GM12878 (cell line): ENCODE data around the gene SLCO2A1. TPM values are rescaled to one million over a fixed set of nuclear protein-coding genes. Genes with fewer than 3 reads are reported as not detected.

Source experiments
- ATAC-seq: fragments of 200-7000 bp; cut with Tn5 transposase; 3 replicates; pipeline ENCODE4 v1.9.1; 2020; ENCODE audit warnings: mild to moderate bottlenecking, moderate library complexity
- BruUV-seq: library from RNA; stranded (reverse); fragments of 400-500 nt; replicated peaks from 2 replicates; lab custom pipeline; 2021; lab: Mats Ljungman, UMichigan
- CTCF ChIA-PET: fragments of 300-600 bp; sonication (Branson Sonifier 250); formaldehyde crosslinking; extraction: SDS; loops from one replicate; lab custom pipeline; 2021; ENCODE audit warnings: inconsistent platforms; lab: Yijun Ruan, JAX
- POLR2A ChIA-PET: fragments of 350-600 bp; formaldehyde crosslinking; extraction: SDS; loops from one replicate; lab custom pipeline; 2021; ENCODE audit warnings: inconsistent platforms; lab: Charles Lee
- RAD21 ChIA-PET: fragments of 300-600 bp; sonication (Branson Sonifier 250); formaldehyde crosslinking; loops from one replicate; lab custom pipeline; 2023; ENCODE audit warnings: antibody characterized with exemption; ENCODE audit not compliant: unreplicated experiment; lab: Charles Lee
- SMC1A ChIA-PET: fragments of 300-600 bp; sonication (Branson Sonifier 250); formaldehyde crosslinking; loops from one replicate; lab custom pipeline; 2023; ENCODE audit not compliant: unreplicated experiment, uncharacterized antibody; lab: Charles Lee
- DNase-seq: peaks from one replicate; pipeline ENCODE4 v3.0.0-alpha.2; 2011; ENCODE audit warnings: low read depth, low spot score
- FAIRE-seq: peaks from 3 replicates; lab custom pipeline; 2011; peaks lifted over from hg19 to GRCh38; lab: Jason Lieb, UNC
- H2AFZ ChIP-seq: 2 replicates; pipeline ENCODE4 v1.6.0; 2011; ENCODE audit warnings: low read depth, low read length, control low read depth; ENCODE audit not compliant: control insufficient read depth
- H3K27ac ChIP-seq: 2 replicates; pipeline ENCODE4 v1.5.1; 2011; ENCODE audit warnings: control low read depth; ENCODE audit not compliant: control insufficient read depth, insufficient read depth
- H3K27me3 ChIP-seq, 2 experiments: replicated peaks in 1 of 2; 2 replicates each; pipeline versions ENCODE4 v1.6.0 to v1.6.1; 2011; ENCODE audit warnings: low read length in 1 of 2; ENCODE audit not compliant: control insufficient read depth in 2 of 2, insufficient read depth in 2 of 2
- H3K36me3 ChIP-seq, 2 experiments: 2 replicates each; pipeline ENCODE4 v1.5.1; 2011; ENCODE audit warnings: low read length in 1 of 2; ENCODE audit not compliant: control insufficient read depth in 2 of 2, insufficient read depth in 2 of 2
- H3K4me1 ChIP-seq: 2 replicates; pipeline ENCODE4 v1.6.1; 2011; ENCODE audit warnings: mild to moderate bottlenecking, low read length, moderate library complexity, mixed read lengths; ENCODE audit not compliant: control insufficient read depth, insufficient read depth
- H3K4me2 ChIP-seq: 2 replicates; pipeline ENCODE4 v1.6.0; 2011; ENCODE audit warnings: control low read depth; ENCODE audit not compliant: control insufficient read depth, insufficient read depth
- H3K4me3 ChIP-seq: fragments of 200-600 bp; sonication (generic); 2 replicates; pipeline ENCODE4 v1.5.1; 2016
- H3K79me2 ChIP-seq: 2 replicates; pipeline ENCODE4 v1.6.0; 2011; ENCODE audit warnings: low read length; ENCODE audit not compliant: control insufficient read depth, insufficient read depth
- H3K9ac ChIP-seq: 2 replicates; pipeline ENCODE4 v1.8.0; 2011; ENCODE audit warnings: low read length, control low read depth, mixed read lengths; ENCODE audit not compliant: control insufficient read depth, insufficient read depth
- H3K9me3 ChIP-seq: replicated peaks from 3 replicates; pipeline ENCODE4 v1.5.1; 2011; ENCODE audit warnings: mild to moderate bottlenecking, low read length; ENCODE audit not compliant: control insufficient read depth, insufficient read depth
- H4K20me1 ChIP-seq: 2 replicates; pipeline ENCODE4 v1.6.0; 2011; ENCODE audit not compliant: control insufficient read depth, insufficient read depth
- IKZF1 ChIP-seq: fragments of 450-650 bp; conservative IDR thresholded peaks from 2 replicates; pipeline ENCODE4 v1.6.1; 2017; ENCODE audit warnings: antibody characterized with exemption, mild to moderate bottlenecking
- WGBS: methylation state at CpG from one replicate; pipeline ENCODE4 v1.1.6; 2016; ENCODE audit warnings: low lambda C conversion rate; ENCODE audit not compliant: insufficient replicate concordance, insufficient coverage; ENCODE audit errors: missing lambda C conversion rate; 5-methylcytosine and 5-hydroxymethylcytosine counted together
- in situ Hi-C: fragments of 300-500 bp; cut with MboI; formaldehyde crosslinking; loops from 9 replicates; pipeline ENCODE4 v1.14.3; 2018; ENCODE audit warnings: mixed read lengths
- intact Hi-C: fragments of 100-400 bp; cut with micrococcal nuclease; formaldehyde crosslinking; loops from one replicate; pipeline ENCODE4 v1.14.2; 2022; ENCODE audit not compliant: unreplicated experiment
- polyA plus RNA-seq, 11 experiments: library from polyadenylated mRNA; depleted of rRNA in 4 of 11; unstranded in 6 of 11; stranded (reverse) in 5 of 11; fragments of >200 nt; fragmentation: Nextera tagmentation in 4 of 11; fragmentation: Illumina TruSeq in 1 of 11; extraction: Ambion mirVana in 4 of 11; extraction: Trizol in 1 of 11; gene quantifications; 1 replicate in 1 of 11; 2 replicates in 10 of 11; pipeline versions ENCODE4 v1.2.1 to v1.2.3, GENCODE V29; 2011 to 2016; ENCODE audit warnings: inconsistent platforms in 2 of 11, missing spikeins in 2 of 11, low read depth in 1 of 11
- total RNA-seq, 4 experiments: library from RNA; depleted of rRNA in 3 of 4; stranded (reverse); fragments of >200 nt in 3 of 4; fragmentation: Illumina TruSeq in 1 of 4; extraction: Trizol in 1 of 4; gene quantifications; 2 replicates each; pipeline versions ENCODE4 v1.2.1 to v1.2.3, GENCODE V29; 2013 to 2021
- TF ChIP-seq, protein P1 (sequence below): IDR thresholded peaks from 2 replicates; pipeline ENCODE4 v1.6.1; 2011; ENCODE audit warnings: borderline replicate concordance, low read depth, mild to moderate bottlenecking, moderate library complexity, low read length; ENCODE audit not compliant: insufficient read depth, poor library complexity, severe bottlenecking
- TF ChIP-seq, protein P2 (sequence below): fragments of 450-650 bp; formaldehyde crosslinking; IDR thresholded peaks from 2 replicates; pipeline ENCODE4 v1.4.0; 2022; ENCODE audit warnings: mild to moderate bottlenecking, moderate library complexity
- TF ChIP-seq, protein P3 (sequence below): IDR thresholded peaks from 2 replicates; pipeline ENCODE4 v1.6.1; 2012; ENCODE audit warnings: mild to moderate bottlenecking, low read depth, low read length
- TF ChIP-seq, protein P4 (sequence below), 3 experiments: IDR thresholded peaks in 2 of 3; conservative IDR thresholded peaks in 1 of 3; 2 replicates each; pipeline ENCODE4 v1.5.1; 2011; ENCODE audit warnings: low read depth in 3 of 3, low read length in 3 of 3, mild to moderate bottlenecking in 3 of 3, control low read depth in 2 of 3, moderate library complexity in 2 of 3, inconsistent platforms in 1 of 3, mixed read lengths in 1 of 3; ENCODE audit not compliant: control insufficient read depth in 2 of 3, insufficient read depth in 1 of 3; ENCODE audit errors: extremely low read depth in 1 of 3

The SLCO2A1 gene
- total and polyA plus RNA-seq, 10 of the 15 experiments (the other 5 are each of a cell fraction or from before 2014, with no cell fraction given) = 0.05 TPM; not detected in 9

DNA sequence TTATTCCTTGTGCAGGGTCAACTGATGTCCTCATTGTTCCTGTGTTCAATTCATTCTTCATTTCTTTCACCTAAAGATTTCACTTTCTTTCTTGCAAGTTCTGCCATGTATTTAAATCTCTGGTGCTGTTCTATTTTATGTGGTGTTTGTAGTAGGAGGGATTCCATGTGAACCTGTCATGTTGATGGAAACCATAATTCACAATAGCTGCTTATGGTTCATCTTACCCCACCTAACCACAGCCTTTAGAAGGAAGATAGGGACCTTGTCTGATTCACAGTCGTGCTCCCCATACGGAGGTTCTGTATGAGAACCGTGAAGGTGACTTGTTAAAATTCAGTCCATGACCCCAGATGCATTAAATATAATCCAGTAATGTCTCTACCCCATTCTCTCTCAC lies 21.9 kb downstream of the SLCO2A1 start:
- intact Hi-C loops = no loop called here
- Histone ChIP-seq H3K4me3 (no peak overlapping the region), H3K27ac (no peak overlapping the region), H3K9me3 (no peaks in the 10 kb centered on the region), H2AFZ (no peak overlapping the region), H3K36me3 (no peaks in the 10 kb centered on the region), H3K79me2 (no peaks in the 10 kb centered on the region)
- ChIA-PET POLR2A (no interaction called here), CTCF (no interaction called here), RAD21 (no interaction called here)
- DNase-seq (no peak), FAIRE-seq (no peak)
- in situ Hi-C loops = no loop called here
- WGBS = 3% methylated on average over 3 of the region's 3 CpGs
- TF ChIP-seq, protein P1, sequence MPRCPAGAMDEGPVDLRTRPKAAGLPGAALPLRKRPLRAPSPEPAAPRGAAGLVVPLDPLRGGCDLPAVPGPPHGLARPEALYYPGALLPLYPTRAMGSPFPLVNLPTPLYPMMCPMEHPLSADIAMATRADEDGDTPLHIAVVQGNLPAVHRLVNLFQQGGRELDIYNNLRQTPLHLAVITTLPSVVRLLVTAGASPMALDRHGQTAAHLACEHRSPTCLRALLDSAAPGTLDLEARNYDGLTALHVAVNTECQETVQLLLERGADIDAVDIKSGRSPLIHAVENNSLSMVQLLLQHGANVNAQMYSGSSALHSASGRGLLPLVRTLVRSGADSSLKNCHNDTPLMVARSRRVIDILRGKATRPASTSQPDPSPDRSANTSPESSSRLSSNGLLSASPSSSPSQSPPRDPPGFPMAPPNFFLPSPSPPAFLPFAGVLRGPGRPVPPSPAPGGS = no peak
- TF ChIP-seq, protein P2, sequence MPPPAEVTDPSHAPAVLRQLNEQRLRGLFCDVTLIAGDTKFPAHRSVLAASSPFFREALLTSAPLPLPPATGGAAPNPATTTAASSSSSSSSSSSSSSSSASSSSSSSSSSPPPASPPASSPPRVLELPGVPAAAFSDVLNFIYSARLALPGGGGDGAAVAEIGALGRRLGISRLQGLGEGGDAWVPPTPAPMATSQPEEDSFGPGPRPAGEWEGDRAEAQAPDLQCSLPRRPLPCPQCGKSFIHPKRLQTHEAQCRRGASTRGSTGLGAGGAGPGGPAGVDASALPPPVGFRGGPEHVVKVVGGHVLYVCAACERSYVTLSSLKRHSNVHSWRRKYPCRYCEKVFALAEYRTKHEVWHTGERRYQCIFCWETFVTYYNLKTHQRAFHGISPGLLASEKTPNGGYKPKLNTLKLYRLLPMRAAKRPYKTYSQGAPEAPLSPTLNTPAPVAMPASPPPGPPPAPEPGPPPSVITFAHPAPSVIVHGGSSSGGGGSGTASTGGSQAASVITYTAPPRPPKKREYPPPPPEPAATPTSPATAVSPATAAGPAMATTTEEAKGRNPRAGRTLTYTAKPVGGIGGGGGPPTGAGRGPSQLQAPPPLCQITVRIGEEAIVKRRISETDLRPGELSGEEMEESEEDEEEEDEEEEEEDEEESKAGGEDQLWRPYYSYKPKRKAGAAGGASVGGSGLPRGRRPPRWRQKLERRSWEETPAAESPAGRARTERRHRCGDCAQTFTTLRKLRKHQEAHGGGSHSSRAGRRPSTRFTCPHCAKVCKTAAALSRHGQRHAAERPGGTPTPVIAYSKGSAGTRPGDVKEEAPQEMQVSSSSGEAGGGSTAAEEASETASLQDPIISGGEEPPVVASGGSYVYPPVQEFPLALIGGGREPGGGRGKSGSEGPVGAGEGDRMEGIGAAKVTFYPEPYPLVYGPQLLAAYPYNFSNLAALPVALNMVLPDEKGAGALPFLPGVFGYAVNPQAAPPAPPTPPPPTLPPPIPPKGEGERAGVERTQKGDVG (CRISPR knock-in tag) = no peak
- no peak for TF ChIP-seq IKZF1
- TF ChIP-seq, protein P3, sequence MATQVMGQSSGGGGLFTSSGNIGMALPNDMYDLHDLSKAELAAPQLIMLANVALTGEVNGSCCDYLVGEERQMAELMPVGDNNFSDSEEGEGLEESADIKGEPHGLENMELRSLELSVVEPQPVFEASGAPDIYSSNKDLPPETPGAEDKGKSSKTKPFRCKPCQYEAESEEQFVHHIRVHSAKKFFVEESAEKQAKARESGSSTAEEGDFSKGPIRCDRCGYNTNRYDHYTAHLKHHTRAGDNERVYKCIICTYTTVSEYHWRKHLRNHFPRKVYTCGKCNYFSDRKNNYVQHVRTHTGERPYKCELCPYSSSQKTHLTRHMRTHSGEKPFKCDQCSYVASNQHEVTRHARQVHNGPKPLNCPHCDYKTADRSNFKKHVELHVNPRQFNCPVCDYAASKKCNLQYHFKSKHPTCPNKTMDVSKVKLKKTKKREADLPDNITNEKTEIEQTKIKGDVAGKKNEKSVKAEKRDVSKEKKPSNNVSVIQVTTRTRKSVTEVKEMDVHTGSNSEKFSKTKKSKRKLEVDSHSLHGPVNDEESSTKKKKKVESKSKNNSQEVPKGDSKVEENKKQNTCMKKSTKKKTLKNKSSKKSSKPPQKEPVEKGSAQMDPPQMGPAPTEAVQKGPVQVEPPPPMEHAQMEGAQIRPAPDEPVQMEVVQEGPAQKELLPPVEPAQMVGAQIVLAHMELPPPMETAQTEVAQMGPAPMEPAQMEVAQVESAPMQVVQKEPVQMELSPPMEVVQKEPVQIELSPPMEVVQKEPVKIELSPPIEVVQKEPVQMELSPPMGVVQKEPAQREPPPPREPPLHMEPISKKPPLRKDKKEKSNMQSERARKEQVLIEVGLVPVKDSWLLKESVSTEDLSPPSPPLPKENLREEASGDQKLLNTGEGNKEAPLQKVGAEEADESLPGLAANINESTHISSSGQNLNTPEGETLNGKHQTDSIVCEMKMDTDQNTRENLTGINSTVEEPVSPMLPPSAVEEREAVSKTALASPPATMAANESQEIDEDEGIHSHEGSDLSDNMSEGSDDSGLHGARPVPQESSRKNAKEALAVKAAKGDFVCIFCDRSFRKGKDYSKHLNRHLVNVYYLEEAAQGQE = no peak
- TF ChIP-seq, protein P4, sequence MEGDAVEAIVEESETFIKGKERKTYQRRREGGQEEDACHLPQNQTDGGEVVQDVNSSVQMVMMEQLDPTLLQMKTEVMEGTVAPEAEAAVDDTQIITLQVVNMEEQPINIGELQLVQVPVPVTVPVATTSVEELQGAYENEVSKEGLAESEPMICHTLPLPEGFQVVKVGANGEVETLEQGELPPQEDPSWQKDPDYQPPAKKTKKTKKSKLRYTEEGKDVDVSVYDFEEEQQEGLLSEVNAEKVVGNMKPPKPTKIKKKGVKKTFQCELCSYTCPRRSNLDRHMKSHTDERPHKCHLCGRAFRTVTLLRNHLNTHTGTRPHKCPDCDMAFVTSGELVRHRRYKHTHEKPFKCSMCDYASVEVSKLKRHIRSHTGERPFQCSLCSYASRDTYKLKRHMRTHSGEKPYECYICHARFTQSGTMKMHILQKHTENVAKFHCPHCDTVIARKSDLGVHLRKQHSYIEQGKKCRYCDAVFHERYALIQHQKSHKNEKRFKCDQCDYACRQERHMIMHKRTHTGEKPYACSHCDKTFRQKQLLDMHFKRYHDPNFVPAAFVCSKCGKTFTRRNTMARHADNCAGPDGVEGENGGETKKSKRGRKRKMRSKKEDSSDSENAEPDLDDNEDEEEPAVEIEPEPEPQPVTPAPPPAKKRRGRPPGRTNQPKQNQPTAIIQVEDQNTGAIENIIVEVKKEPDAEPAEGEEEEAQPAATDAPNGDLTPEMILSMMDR (IDR thresholded peaks at IDR 0.05 in 2 of 3, conservative IDR thresholded peaks at IDR 0.05 in 1 of 3; ENCODE audit: control insufficient read depth in 2 of 3, extremely low read depth in 1 of 3, insufficient read depth in 1 of 3, low read depth in 3 of 3, low read length in 3 of 3) = no peak
- TF ChIP-seq, all 136 proteins: peak for 0
- no peak overlapping the region for H3K9ac ChIP-seq
- SMC1A ChIA-PET = no interaction called here
- H3K4me2 ChIP-seq = no peak overlapping the region
- no peak for ATAC-seq
- H4K20me1 ChIP-seq = no peaks in the 10 kb centered on the region
- BruUV-seq = no TSS peak
- no peaks in the 10 kb centered on the region for H3K27me3 ChIP-seq
- no peaks in the 10 kb centered on the region for H3K4me1 ChIP-seq
